Ishikawa (cell line): ENCODE data around the gene KIAA0825.

Source experiments
- CEBPB ChIP-seq: IDR thresholded peaks from 2 replicates; pipeline ENCODE4 v1.6.1; 2012
- CREB1 ChIP-seq: IDR thresholded peaks from 2 replicates; pipeline ENCODE4 v1.6.1; 2012; ENCODE audit warnings: low read depth
- EGR1 ChIP-seq: IDR thresholded peaks from 2 replicates; pipeline ENCODE4 v1.6.1; 2012
- EP300 ChIP-seq: IDR thresholded peaks from 2 replicates; pipeline ENCODE4 v1.6.1; 2012; ENCODE audit warnings: borderline replicate concordance
- FOXM1 ChIP-seq: IDR thresholded peaks from 2 replicates; pipeline ENCODE4 v1.6.1; 2012; ENCODE audit warnings: low read depth, borderline replicate concordance
- NFIC ChIP-seq: IDR thresholded peaks from 2 replicates; pipeline ENCODE4 v1.6.1; 2012
- RAD21 ChIP-seq: IDR thresholded peaks from 2 replicates; pipeline ENCODE4 v1.6.1; 2012; ENCODE audit warnings: low read depth
- TAF1 ChIP-seq: IDR thresholded peaks from 2 replicates; pipeline ENCODE4 v1.6.1; 2012; ENCODE audit warnings: low read depth, mild to moderate bottlenecking
- TCF12 ChIP-seq: IDR thresholded peaks from 2 replicates; pipeline ENCODE4 v1.6.1; 2012; ENCODE audit warnings: low read depth
- TEAD4 ChIP-seq: IDR thresholded peaks from 2 replicates; pipeline ENCODE4 v1.6.1; 2012
- YY1 ChIP-seq: IDR thresholded peaks from 2 replicates; pipeline ENCODE4 v1.6.1; 2012; ENCODE audit warnings: low read depth
- ZBTB7A ChIP-seq: IDR thresholded peaks from 2 replicates; pipeline ENCODE4 v1.6.1; 2012; ENCODE audit warnings: low read depth
- TF ChIP-seq, protein P1 (sequence below): IDR thresholded peaks from 2 replicates; pipeline ENCODE4 v1.6.1; 2012
- TF ChIP-seq, protein P2 (sequence below): IDR thresholded peaks from 2 replicates; pipeline ENCODE4 v1.6.1; 2012
- TF ChIP-seq, protein P3 (sequence below): IDR thresholded peaks from 2 replicates; pipeline ENCODE4 v1.6.1; 2012; ENCODE audit warnings: low read depth, mild to moderate bottlenecking

KIAA0825 gene

DNA sequence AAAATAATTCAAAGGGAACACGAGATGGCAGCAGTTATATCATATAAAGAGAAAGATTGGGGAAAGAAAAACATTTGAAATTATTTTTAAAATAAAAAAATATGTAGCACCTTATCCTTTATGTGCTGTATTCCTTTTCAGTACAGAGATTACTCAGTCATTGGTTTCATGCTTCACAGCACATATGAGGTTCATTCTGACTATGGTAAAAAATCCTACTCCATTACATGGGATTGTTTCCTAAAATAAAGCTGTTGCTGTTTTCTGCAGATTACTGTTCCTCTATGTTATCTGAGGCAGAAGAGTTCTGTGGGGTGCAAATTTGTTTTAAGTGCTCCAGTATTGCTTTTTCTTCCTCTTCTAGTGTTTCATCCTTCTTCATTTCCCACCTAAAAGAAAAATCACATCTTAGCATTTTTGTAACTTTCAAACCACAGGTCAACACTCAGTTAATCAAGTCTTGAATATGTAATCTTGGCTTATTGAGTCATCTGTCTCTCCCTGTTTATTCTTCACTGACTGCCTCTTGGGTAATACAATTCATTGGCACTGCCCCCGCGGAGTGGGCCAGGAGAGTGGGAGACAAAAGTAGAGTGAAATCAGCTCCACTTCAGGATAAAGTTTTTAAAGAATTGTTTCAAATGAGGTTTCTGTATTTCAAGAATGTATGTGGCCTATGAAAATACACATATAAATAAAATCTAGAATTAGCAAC, 464.5 kb downstream of the KIAA0825 start:
- TF ChIP-seq NFIC (no peak), EP300 (no peak), CEBPB (no peak), TEAD4 (no peak), EGR1 (no peak), RAD21 (no peak), ZBTB7A (no peak), TCF12 (no peak), YY1 (no peak), CREB1 (no peak)
- TF ChIP-seq, protein P1, sequence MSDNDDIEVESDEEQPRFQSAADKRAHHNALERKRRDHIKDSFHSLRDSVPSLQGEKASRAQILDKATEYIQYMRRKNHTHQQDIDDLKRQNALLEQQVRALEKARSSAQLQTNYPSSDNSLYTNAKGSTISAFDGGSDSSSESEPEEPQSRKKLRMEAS, result no peak
- TF ChIP-seq, protein P2, sequence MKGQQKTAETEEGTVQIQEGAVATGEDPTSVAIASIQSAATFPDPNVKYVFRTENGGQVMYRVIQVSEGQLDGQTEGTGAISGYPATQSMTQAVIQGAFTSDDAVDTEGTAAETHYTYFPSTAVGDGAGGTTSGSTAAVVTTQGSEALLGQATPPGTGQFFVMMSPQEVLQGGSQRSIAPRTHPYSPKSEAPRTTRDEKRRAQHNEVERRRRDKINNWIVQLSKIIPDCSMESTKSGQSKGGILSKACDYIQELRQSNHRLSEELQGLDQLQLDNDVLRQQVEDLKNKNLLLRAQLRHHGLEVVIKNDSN, result no peak
- TF ChIP-seq, protein P3, sequence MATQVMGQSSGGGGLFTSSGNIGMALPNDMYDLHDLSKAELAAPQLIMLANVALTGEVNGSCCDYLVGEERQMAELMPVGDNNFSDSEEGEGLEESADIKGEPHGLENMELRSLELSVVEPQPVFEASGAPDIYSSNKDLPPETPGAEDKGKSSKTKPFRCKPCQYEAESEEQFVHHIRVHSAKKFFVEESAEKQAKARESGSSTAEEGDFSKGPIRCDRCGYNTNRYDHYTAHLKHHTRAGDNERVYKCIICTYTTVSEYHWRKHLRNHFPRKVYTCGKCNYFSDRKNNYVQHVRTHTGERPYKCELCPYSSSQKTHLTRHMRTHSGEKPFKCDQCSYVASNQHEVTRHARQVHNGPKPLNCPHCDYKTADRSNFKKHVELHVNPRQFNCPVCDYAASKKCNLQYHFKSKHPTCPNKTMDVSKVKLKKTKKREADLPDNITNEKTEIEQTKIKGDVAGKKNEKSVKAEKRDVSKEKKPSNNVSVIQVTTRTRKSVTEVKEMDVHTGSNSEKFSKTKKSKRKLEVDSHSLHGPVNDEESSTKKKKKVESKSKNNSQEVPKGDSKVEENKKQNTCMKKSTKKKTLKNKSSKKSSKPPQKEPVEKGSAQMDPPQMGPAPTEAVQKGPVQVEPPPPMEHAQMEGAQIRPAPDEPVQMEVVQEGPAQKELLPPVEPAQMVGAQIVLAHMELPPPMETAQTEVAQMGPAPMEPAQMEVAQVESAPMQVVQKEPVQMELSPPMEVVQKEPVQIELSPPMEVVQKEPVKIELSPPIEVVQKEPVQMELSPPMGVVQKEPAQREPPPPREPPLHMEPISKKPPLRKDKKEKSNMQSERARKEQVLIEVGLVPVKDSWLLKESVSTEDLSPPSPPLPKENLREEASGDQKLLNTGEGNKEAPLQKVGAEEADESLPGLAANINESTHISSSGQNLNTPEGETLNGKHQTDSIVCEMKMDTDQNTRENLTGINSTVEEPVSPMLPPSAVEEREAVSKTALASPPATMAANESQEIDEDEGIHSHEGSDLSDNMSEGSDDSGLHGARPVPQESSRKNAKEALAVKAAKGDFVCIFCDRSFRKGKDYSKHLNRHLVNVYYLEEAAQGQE, result no peak

DNA sequence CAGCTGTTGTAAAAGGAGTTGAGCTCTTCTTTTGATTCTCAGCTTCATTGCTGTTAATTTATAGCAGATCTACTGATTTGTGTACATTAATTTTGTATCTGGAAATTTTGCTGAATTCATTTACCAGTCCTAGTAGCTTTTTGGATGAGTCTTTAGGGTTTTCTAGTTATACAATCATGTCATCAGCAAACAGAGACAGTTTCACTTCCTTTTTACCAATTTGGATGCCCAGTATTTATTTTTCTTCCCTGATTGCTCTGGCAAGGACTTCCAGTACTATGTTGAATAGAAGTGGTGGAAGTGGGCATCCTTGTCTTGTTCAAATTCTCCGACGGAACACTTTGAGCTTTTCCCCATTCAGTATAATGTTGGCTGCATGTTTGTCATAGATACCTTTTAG, 478.1 kb downstream of the KIAA0825 start:
- TF ChIP-seq, protein P1, result no peak

DNA sequence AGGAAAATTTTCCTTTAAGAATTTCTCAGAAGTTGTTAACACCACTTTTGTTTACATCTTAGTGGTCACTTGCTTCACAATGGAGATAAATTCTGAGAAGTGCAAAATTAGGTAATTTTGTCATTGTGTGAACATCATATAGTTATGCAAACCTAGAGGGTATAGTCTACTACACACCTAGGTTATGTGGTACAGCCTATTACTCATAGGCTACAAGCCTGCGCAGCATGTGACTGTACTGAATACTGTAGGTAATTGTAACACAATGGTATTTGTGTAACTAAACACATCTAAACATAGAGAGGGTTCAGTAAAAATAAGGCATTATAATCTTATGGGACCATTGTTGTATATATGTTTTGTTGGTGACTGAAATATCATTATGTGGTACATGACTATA, 488.3 kb downstream of the KIAA0825 start:
- TF ChIP-seq, protein P2, result no peak
- no peak for TF ChIP-seq TAF1
- TF ChIP-seq TCF12, result no peak
- TF ChIP-seq EGR1, result no peak
- no peak for TF ChIP-seq EP300
- no peak for TF ChIP-seq TEAD4
- TF ChIP-seq FOXM1, result no peak
- no peak for TF ChIP-seq ZBTB7A
- TF ChIP-seq NFIC, result no peak
- TF ChIP-seq, protein P1, result no peak
- TF ChIP-seq CEBPB, result no peak
- TF ChIP-seq, protein P3, result no peak
- no peak for TF ChIP-seq YY1

DNA sequence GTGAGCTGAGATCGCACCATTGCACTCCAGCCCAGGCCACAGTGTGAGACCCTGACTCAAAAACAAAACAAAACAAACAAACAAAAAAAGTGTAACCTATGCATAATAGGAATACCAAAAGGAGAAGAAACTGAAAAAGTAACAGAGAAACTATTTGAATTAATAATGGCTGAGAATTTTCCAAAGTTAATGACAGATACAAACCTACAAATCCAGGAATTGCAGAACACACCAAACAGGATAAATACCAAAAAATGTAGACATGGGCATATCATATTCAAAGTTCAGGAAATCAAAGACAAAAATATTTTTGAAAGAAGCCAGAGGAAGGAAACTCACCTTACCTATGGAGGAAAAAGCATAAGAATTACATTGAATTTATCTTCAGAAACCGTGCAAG, 493.3 kb downstream of the KIAA0825 start:
- TF ChIP-seq FOXM1, result no peak
- no peak for TF ChIP-seq TAF1
- no peak for TF ChIP-seq CEBPB
- no peak for TF ChIP-seq RAD21
- no peak for TF ChIP-seq TEAD4
- no peak for TF ChIP-seq TCF12
- no peak for TF ChIP-seq EP300
- no peak for TF ChIP-seq ZBTB7A
- TF ChIP-seq, protein P2, result no peak
- no peak for TF ChIP-seq YY1
- TF ChIP-seq, protein P1, result no peak
- no peak for TF ChIP-seq CREB1

DNA sequence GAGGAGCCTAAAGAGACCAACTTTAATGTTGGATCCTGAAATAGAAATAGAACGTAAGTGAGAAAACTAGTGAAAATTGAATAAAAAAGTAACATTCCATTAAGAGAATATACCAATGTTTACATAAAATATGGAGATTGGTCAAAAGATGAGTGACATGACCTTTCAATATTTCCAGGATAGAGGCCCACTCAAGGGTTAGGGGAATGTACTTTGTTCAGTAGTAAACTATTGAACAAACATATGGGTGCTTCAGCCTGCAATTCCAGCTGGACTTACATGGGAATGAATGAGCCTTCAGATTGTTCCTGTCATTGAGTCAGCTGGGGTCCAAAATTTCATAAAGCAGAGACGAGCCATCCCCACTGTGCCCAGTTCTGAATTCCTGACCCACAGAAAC, 505.3 kb downstream of the KIAA0825 start:
- TF ChIP-seq, protein P2, result no peak
- TF ChIP-seq CREB1 (no peak), TAF1 (no peak), YY1 (no peak), TEAD4 (no peak), ZBTB7A (no peak), CEBPB (no peak), RAD21 (no peak)
- TF ChIP-seq, protein P1, result no peak
